Kidney capillary endothelial cell (primary cell): ENCODE measurements around the gene TMEM205.

ENCODE experiments used
- DNase-seq: peaks from one replicate; pipeline ENCODE4 v3.0.0-alpha.2; 2018; ENCODE audit warnings: low spot score

Gene TMEM205

GRCh38 chr19:11299946-11300810, 45.9 kb downstream of the TMEM205 start:
- DNase-seq = no peak

GRCh38 chr19:11296264-11296663, 49.8 kb downstream of the TMEM205 start:
- no peak for DNase-seq

- no peak for DNase-seq
These were observed 50.3 kb downstream of the TMEM205 start, which contains the start of gene TSPAN16 for GRCh38 chr19:11295665-11296245. Gene TSPAN16 (plus strand): TSS chr19:11296160. CDS start chr19:11296298, 138 bp downstream.

GRCh38 chr19:11295180-11295579, 50.9 kb downstream of the TMEM205 start:
- DNase-seq = no peak

GRCh38 chr19:11293433-11294389, 52.4 kb downstream of the TMEM205 start:
- DNase-seq = peak; percentile 90
